ENCODE results near the gene PSMD14.

- no peak for TF ChIP-seq POLR2A (IDR thresholded peaks at IDR 0.05; ENCODE audit: low read length)
- no peak for TF ChIP-seq GATA1 (IDR thresholded peaks at IDR 0.05; ENCODE audit: low read depth, low read length)
Observed at GRCh38 chr2:161307676-161308075, 549 bp upstream of the PSMD14 start.

Measured in erythroblast (primary cell).